B cell (primary cell): ENCODE measurements around the gene SPOCK1.

Experiments used
- CTCF ChIP-seq: fragments of 200-600 bp; IDR thresholded peaks from one replicate; pipeline ENCODE4 v1.8.0; 2022; ENCODE audit warnings: antibody characterized with exemption, mild to moderate bottlenecking
- EZH2 ChIP-seq: IDR thresholded peaks from 2 replicates; pipeline ENCODE4 v1.6.1; 2012; ENCODE audit warnings: borderline replicate concordance, low read depth, mild to moderate bottlenecking, moderate library complexity, low read length; ENCODE audit not compliant: insufficient read depth, poor library complexity, severe bottlenecking

GRCh38 chr5:137164961-137165360, 334.2 kb downstream of the SPOCK1 start:
- TF ChIP-seq CTCF (no peak), EZH2 (no peak)
